Endometrium (tissue), 2 donors: ENCODE data around the gene SLC23A1.
A peak's percentile ranks its signal among the peaks of the same experiment; 100 is the strongest.

Experiments used
- FAIRE-seq: peaks from 2 replicates; lab custom pipeline; 2012; peaks lifted over from hg19 to GRCh38; lab: Jason Lieb, UNC
- donor health status: control.
- donor health status: control.

The SLC23A1 gene

DNA sequence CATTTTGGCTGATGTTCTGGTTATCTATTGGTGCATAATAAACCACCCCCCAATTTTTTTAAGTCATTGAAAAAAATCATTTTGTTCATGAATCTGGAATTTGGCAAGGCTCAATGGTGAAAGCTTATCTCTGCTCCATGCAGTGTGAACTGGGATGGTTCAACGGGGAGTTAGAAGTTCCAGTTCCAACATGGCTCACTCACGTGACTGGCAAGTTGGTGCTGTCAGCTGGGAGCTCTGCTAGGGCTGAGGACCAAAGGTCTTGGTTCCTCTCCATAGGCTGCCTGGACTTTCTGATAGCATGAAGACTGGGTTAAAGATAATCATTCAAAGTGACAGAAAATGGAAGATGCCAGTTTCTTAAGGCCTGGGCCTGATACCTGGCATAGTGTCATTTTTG lies 23.9 kb upstream of the SLC23A1 start:
- no peak for FAIRE-seq

- FAIRE-seq = no peak
Observed at GRCh38 chr5:139404484-139404840, 21.4 kb upstream of the SLC23A1 start.

DNA sequence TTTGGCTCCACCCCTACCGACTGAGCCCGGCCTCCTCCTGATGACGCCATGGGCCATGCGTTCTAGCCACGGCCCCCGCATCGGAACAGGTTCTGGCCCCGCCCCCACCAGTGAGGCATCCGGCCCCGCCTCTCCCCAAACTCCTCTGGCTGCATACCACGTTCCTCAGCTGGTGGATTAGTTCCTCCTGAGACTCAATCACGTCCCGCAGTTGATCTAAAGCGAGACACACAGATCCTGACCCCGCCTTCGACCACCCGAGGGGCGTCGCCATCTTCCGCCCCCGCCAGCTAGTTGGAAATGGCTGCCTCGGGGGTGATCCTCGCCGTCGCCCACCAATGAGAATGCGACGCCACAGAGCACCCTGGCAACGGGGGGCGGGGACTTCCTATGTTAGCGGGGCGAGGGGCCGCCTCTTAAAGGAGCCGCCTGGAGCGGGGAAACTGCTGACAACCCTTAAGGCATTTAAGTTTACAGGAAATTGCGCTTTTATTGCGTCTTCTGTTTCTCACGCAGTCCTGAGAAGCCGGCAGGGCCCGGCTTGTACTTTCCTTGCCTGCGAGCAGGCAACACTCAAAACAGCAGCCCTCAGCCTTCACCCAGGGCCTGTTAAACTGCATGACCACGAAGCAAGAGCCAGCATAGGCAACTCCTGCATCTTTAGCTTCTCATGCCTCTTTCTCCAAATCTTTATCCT lies 20.8 kb upstream of the SLC23A1 start, which contains the start of gene SPATA24:
SPATA24 (minus strand) TSS at position 303 of the 697 bp plus-strand sequence; CDS start at position 274, 29 bp downstream.
- FAIRE-seq = peak; percentile 70

GRCh38 chr5:139403418-139403786 lies 20.3 kb upstream of the SLC23A1 start:
- FAIRE-seq = no peak

DNA sequence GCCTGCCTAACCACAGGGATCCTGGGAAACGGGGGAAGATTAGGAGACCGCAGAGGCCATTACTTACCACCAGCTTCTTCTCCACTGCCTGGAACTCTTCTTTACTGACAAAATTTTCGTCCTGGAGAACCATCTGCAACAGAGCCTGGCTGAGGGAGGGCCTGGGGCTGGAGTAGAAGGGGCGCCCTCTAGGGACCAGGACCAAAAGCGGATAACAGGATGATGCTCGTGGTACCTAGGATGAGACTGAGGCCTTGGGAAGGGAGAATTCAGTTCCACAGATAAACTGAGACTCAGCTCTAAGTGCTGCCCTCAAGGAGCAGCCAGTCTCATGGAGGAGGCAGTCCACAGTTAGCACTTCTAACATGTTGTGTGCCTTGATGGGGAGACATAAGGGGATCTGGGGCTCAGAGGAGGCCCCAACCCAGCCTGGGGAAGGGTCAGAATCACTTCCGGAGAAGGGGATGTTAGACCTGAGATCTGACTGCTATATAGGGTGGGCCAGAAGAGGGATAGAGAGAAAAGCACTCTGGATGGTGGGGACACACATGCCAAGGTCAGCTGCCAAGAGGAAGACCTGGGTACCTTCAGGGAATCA lies 19.6 kb upstream of the SLC23A1 start:
- no peak for FAIRE-seq

GRCh38 chr5:139401546-139401945 lies 18.4 kb upstream of the SLC23A1 start:
- FAIRE-seq = no peak

GRCh38 chr5:139399501-139400121 lies 16.5 kb upstream of the SLC23A1 start:
- no peak for FAIRE-seq

- no peak for FAIRE-seq
Observed at GRCh38 chr5:139397921-139398320, 14.8 kb upstream of the SLC23A1 start.

GRCh38 chr5:139396691-139397090 lies 13.6 kb upstream of the SLC23A1 start:
- no peak for FAIRE-seq

DNA sequence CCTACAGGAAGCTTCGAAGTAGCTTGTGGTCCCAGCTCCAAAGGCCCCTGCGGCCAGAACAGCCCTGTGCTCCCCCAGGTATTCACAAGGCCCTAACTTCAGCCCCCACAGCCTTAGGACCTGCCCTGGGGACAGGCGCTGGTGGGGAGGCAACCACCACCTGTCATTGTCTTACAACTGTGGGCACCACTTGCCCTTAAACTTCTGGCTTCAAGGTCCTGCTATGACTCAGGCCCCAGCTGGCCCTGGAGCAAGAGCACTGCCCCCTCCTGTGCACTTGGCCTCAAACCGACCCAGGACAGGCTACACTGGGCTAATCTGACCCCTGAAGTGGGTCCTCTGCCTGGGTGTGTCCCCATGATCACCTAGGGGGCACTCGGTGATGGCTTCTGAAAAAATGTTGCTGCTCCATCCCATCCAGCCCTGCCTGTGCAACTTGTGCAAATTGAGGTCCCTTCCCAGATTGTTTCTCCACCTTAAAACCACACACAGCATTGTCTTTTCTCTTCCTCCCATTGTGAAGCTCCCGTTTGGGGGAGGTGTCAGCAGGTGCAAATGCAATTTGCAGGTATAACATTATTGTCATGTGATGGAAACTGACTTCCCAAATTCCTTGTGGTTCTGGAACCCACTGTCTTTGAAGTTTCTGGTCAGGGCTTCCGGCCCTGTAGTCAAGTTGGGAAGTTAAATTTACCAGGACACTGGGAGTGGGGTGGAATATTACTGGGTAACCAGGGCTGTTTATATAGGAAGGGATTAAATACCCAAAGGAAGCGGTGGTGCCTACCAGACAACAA lies 12.9 kb upstream of the SLC23A1 start:
- no peak for FAIRE-seq

DNA sequence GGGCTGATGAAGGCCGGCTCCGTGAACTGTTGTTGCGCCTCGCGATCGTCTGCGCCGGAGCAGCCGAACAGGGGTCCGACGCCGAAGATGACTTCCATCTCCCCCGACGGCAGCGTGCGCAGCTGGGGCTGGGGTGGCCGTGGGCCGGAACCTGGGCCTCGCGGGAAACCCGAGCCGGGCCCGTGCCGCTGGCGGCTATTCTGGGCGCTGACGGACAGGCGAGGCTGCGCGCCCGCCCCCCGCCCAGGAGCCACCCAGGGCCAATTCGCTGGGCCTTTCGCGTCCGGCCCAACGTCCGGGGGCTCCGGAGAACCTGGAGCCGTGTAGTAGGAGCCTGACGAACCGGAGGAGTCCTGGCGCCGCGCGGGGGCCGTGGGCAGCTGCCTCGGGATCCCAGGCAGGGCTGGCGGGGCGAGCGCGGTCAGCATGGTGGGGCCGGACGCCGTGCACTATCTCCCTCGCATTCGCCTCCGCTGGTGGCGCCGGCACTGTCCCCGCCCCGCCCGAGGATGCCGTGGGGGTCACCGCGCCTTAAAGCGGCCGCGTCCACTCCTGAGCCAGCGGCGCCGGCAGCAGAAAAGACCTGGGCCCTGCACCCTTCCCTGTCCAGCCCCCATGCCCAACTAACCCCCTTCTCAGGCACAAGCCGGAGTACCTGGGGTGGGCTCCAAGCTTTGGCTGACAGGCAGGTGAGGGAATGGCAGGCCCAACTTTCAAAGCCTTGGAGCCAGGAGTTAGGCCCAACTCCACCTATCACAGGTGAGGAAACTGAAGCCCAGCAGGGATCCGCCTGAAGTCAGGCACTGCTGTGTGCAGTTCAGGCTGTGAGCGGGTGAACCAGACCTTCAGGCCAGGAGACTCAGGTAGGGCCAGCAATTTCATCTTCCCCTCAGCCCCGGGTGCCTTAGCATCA lies 11.8 kb upstream of the SLC23A1 start, which contains the start of gene PROB1:
PROB1 (minus strand) TSS at position 451 of the 913 bp plus-strand sequence; CDS start at position 428, 23 bp downstream.
- no peak for FAIRE-seq

DNA sequence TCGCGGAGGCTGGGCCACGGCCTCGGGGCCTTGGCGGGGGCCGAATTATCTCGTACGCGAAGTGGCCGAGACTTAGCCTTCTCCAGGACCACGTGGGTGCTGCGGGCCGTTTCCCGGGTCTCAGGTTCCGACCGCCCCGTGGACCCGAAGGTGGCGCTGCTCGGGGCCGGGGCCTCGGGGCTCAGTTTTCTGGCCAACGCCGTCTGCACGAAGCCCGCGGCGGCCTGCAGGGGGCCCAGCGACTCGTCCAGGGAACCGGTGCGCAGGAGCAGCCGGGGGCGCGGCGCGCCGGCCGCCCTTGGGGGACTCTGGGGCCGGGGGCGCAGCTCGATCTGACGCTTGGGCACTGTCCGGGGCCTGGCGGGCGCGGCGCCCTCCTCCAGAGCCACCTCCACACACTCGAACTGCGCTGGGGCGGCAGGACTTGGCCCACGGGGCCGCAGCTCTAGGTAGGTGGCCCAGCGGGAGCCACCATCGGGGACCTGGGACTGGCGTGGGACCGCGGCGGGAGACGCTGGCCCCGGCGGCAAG lies 11.1 kb upstream of the SLC23A1 start:
- no peak for FAIRE-seq

DNA sequence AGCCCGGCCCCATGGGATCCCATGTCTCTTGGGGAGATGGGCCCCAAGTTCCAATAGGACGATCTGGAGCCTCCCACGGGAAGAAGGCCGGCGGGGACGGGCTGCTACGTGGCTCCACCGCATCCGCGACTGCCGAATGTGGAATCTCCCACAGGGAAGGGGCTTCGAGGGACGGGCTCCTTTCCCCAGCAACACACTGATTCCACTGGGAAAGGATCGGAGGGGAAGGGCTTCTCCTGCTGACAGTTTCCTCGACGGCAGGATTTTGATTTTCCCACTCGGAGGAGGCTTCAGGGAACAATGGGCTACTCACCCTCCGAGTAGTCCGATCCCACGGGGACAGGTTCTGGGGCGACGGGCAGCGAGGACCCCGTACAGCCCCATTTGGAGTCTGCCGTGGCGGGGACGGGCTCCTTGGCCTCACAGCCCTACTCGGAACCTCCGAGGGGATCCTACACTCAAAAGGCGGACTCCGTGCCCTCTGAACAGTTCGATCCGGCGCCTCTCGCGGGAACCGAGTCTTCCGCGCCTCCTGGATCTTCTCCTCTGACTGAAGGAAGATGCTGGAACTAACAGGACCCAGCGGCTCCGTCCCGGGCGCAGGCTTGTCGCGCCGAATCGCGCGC lies 10.5 kb upstream of the SLC23A1 start:
- FAIRE-seq = no peak

DNA sequence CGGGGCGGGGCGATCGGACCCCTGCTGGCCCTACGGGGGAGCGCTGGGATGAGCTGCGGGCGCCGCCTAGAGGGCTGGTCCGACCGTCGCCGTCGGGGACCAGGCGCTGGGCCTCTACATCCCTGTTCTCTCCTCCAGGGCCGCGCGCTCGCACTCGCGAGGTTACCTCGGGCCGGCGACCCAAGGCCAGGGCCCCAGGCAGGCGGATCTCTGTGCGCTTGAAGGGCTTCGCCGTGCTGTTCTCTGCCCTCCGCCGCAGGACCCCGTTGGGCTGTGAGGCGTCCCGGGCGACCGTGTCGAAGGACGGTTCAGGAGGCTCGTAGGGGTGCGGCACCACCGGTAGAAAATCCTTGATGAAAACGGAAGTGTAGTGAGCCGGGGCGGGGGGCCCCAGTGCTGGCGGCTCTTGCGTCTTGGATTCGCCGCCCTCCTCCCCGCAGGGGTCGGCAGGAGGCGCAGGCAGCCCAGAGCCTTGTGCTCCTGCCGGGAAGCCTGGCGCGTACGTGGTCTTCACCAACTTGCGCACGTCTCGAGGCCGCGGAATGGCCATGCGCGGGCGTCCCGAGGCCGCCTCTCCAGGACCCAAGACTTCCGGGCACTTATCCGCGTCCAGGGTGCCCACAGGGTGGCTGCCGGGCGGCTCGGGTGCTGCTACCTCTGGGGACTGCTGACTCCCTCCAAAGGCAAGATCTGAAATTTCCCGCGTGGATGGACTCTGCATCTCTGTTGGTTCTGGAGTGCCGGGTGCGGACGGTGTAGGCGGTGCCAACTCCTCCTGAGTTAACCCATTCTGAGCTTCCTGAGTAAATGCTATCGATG lies 9.8 kb upstream of the SLC23A1 start:
- FAIRE-seq = no peak

- no peak for FAIRE-seq
Observed at GRCh38 chr5:139392324-139392677, 9.2 kb upstream of the SLC23A1 start.

DNA sequence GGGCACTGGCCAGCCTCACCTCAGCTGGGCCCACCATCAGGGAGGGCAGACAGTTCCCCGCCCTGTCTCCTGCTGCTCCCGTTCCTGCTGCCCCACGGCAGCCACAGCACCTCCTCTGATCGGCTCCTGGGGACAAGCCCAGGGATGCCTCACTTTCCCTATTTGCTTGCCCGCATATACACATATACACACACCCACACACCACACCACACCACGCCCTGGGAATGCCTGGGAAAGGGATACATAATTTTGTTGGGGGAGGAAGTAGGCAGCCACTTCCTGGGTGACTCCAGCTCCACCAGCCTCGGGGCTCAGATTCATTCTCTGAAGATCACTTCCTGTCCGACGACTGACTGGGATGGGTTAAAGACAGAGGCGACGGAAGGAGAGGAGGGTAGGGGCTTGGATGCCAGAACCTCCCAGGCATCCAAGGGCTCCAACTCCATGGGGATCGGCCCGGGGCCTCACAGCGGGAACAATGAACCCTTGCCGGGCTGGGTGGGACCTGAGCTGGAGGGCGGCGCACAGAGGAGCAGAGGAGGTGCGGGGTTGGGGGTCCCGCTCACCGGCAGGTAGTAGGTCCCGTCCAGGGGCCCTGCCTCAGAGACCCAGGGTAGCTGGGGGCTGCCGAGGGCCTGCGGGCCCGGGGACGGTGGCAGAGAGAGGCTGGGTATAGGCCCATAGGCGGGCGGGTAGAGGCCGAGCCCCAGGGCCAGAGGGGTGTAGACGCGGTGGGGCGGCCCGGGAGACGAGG lies 8.7 kb upstream of the SLC23A1 start:
- no peak for FAIRE-seq

- no peak for FAIRE-seq
Observed at GRCh38 chr5:139390639-139391569, 7.8 kb upstream of the SLC23A1 start.
